ENCODE results near the gene ABI2. TPM values are rescaled to one million over a fixed set of nuclear protein-coding genes. Genes with fewer than 3 reads are reported as not detected.

Gene ABI2
- total and polyA plus RNA-seq, 4 donors, result 5.4 to 10.5 (median 7.6) TPM

GRCh38 chr2:203450561-203450960 is 122.4 kb downstream of the ABI2 start (continued):
- TF ChIP-seq, protein P1, sequence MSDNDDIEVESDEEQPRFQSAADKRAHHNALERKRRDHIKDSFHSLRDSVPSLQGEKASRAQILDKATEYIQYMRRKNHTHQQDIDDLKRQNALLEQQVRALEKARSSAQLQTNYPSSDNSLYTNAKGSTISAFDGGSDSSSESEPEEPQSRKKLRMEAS (IDR thresholded peaks at IDR 0.05), result no peak
- TF ChIP-seq EGR1 (IDR thresholded peaks at IDR 0.05; ENCODE audit: low read depth in 2 of 2), result no peak

DNA sequence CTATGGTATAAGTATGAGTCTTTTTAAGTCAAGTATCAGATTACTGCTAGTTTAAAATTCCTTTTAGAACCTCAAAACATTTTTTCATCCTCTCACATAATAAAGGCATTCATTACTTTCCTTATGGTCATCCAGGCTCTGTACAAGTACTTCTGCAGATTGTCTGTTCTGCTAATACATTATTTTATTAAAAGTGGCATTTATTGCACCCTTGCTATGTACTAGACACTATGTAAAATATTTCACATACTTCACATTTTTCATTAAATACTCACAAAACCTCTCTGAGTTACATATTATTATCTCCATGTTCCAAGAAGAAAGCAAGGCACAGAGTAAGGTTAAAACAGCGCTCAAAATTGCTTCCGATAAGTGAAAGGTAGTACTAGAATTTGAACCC is 122.8 kb downstream of the ABI2 start:
- Histone ChIP-seq H3K9me3 (ENCODE audit: control insufficient read depth in 4 of 4, low read length in 3 of 4) (no peaks in the 10 kb centered on the region), H3K4me3 (ENCODE audit: low read depth in 1 of 3, low read length in 3 of 3) (no peak overlapping the region), H3K4me1 (ENCODE audit: control insufficient read depth in 4 of 4, insufficient read depth in 4 of 4, low read length in 3 of 4) (peaks cover 0 to 2% (median 0%) of the 10 kb centered on the region in 4 donors), H3K36me3 (ENCODE audit: control insufficient read depth in 4 of 4, insufficient read depth in 3 of 4, low read depth in 1 of 4, low read length in 3 of 4) (peaks cover 4 to 84% (median 64%) of the 10 kb centered on the region in 4 donors), H3K27ac (ENCODE audit: low read depth in 1 of 2, low read length in 2 of 2) (no peak overlapping the region), H3K9ac (ENCODE audit: low read depth in 1 of 2, low read length in 2 of 2) (no peak overlapping the region), H3K27me3 (ENCODE audit: control insufficient read depth in 4 of 4, insufficient read depth in 4 of 4, low read length in 3 of 4) (no peaks in the 10 kb centered on the region)
- DNase-seq (ENCODE audit: low spot score), result no peak
- TF ChIP-seq TAF1 (conservative IDR thresholded peaks at IDR 0.05), result no peak
- no peak for TF ChIP-seq EGR1 (IDR thresholded peaks at IDR 0.05; ENCODE audit: low read depth in 2 of 2)
- no peak for TF ChIP-seq FOXA2 (IDR thresholded peaks at IDR 0.05)
- TF ChIP-seq ATF3 (IDR thresholded peaks at IDR 0.05), result no peak
- TF ChIP-seq YY1 (IDR thresholded peaks at IDR 0.05), result no peak
- no peak for TF ChIP-seq GABPA (IDR thresholded peaks at IDR 0.05 in 1 of 2, conservative IDR thresholded peaks at IDR 0.05 in 1 of 2)
- 95% methylated on average over 2 of the region's 2 CpGs for WGBS

GRCh38 chr2:203451689-203452088 is 123.5 kb downstream of the ABI2 start:
- H3K27ac ChIP-seq (ENCODE audit: low read depth in 1 of 2, low read length in 2 of 2), result no peak overlapping the region
- no peaks in the 10 kb centered on the region for H3K9me3 ChIP-seq (ENCODE audit: control insufficient read depth in 4 of 4, low read length in 3 of 4)
- H3K27me3 ChIP-seq (ENCODE audit: control insufficient read depth in 4 of 4, insufficient read depth in 4 of 4, low read length in 3 of 4), result no peaks in the 10 kb centered on the region
- WGBS, result 97% methylated on average over 1 of the region's 1 CpG
- no peak overlapping the region for H3K9ac ChIP-seq (ENCODE audit: low read depth in 1 of 2, low read length in 2 of 2)
- peaks cover 0 to 2% (median 0%) of the 10 kb centered on the region in 4 donors for H3K4me1 ChIP-seq (ENCODE audit: control insufficient read depth in 4 of 4, insufficient read depth in 4 of 4, low read length in 3 of 4)
- H3K4me3 ChIP-seq (ENCODE audit: low read depth in 1 of 3, low read length in 3 of 3), result no peak overlapping the region
- H3K36me3 ChIP-seq (ENCODE audit: control insufficient read depth in 4 of 4, insufficient read depth in 3 of 4, low read depth in 1 of 4, low read length in 3 of 4), result peaks cover 4 to 79% (median 62%) of the 10 kb centered on the region in 4 donors
- DNase-seq (ENCODE audit: low spot score), result no peak
- TF ChIP-seq HNF4G (IDR thresholded peaks at IDR 0.05), result no peak
- no peak for TF ChIP-seq TAF1 (conservative IDR thresholded peaks at IDR 0.05)
- TF ChIP-seq YY1 (IDR thresholded peaks at IDR 0.05), result no peak
- no peak for TF ChIP-seq RXRA (IDR thresholded peaks at IDR 0.05)
- TF ChIP-seq JUND (IDR thresholded peaks at IDR 0.05), result no peak
- no peak for TF ChIP-seq NR2F2 (IDR thresholded peaks at IDR 0.05)
- TF ChIP-seq, protein P2, sequence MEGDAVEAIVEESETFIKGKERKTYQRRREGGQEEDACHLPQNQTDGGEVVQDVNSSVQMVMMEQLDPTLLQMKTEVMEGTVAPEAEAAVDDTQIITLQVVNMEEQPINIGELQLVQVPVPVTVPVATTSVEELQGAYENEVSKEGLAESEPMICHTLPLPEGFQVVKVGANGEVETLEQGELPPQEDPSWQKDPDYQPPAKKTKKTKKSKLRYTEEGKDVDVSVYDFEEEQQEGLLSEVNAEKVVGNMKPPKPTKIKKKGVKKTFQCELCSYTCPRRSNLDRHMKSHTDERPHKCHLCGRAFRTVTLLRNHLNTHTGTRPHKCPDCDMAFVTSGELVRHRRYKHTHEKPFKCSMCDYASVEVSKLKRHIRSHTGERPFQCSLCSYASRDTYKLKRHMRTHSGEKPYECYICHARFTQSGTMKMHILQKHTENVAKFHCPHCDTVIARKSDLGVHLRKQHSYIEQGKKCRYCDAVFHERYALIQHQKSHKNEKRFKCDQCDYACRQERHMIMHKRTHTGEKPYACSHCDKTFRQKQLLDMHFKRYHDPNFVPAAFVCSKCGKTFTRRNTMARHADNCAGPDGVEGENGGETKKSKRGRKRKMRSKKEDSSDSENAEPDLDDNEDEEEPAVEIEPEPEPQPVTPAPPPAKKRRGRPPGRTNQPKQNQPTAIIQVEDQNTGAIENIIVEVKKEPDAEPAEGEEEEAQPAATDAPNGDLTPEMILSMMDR (IDR thresholded peaks at IDR 0.05; ENCODE audit: low read depth, low read length, missing input control), result no peak

GRCh38 chr2:203453858-203454451 is 125.8 kb downstream of the ABI2 start:
- H3K27ac ChIP-seq (ENCODE audit: low read depth in 1 of 2, low read length in 2 of 2), result no peak overlapping the region
- H3K36me3 ChIP-seq (ENCODE audit: control insufficient read depth in 4 of 4, insufficient read depth in 3 of 4, low read depth in 1 of 4, low read length in 3 of 4), result peaks cover 10 to 76% (median 54%) of the 10 kb centered on the region in 4 donors
- WGBS, result 8% methylated on average over 1 of the region's 1 CpG
- no peaks in the 10 kb centered on the region for H3K27me3 ChIP-seq (ENCODE audit: control insufficient read depth in 4 of 4, insufficient read depth in 4 of 4, low read length in 3 of 4)
- no peaks in the 10 kb centered on the region for H3K4me1 ChIP-seq (ENCODE audit: control insufficient read depth in 4 of 4, insufficient read depth in 4 of 4, low read length in 3 of 4)
- no peak overlapping the region for H3K4me3 ChIP-seq (ENCODE audit: low read depth in 1 of 3, low read length in 3 of 3)
- DNase-seq (ENCODE audit: low spot score), result no peak
- no peak overlapping the region for H3K9ac ChIP-seq (ENCODE audit: low read depth in 1 of 2, low read length in 2 of 2)
- TF ChIP-seq SP1 (IDR thresholded peaks at IDR 0.05), result no peak
- TF ChIP-seq HNF4G (IDR thresholded peaks at IDR 0.05), result no peak
- no peak for TF ChIP-seq ATF3 (IDR thresholded peaks at IDR 0.05)
- peak; percentile 79 to 82 for TF ChIP-seq RAD21 (IDR thresholded peaks at IDR 0.05)
- TF ChIP-seq GABPA (IDR thresholded peaks at IDR 0.05 in 1 of 2, conservative IDR thresholded peaks at IDR 0.05 in 1 of 2), result no peak
- no peak for TF ChIP-seq JUND (IDR thresholded peaks at IDR 0.05)
- TF ChIP-seq, protein P2 (IDR thresholded peaks at IDR 0.05; ENCODE audit: low read depth, low read length, missing input control), result peak; percentile 61
- TF ChIP-seq FOXA1 (IDR thresholded peaks at IDR 0.05), result no peak
- no peaks in the 10 kb centered on the region for H3K9me3 ChIP-seq (ENCODE audit: control insufficient read depth in 4 of 4, low read length in 3 of 4)

Measured in liver (tissue), 9 donors.